Epithelial cell of proximal tubule (primary cell): Measurements from ENCODE around the gene DIS3L2. TPM values are rescaled to one million over a fixed set of nuclear protein-coding genes. Genes with fewer than 3 reads are reported as not detected.
"Not testable (repeated sequence)": the region's sequence is repeated elsewhere in the genome, so short reads cannot be mapped to it uniquely, and the experiment has no call there.

Experiments used
- DNase-seq: peaks from one replicate; pipeline ENCODE4 v3.0.0-alpha.2; 2011; ENCODE audit warnings: low read depth
- H3K4me3 ChIP-seq: 2 replicates; pipeline ENCODE4 v1.5.1; 2011; ENCODE audit warnings: low read depth, mild to moderate bottlenecking, low read length
- total RNA-seq: library from RNA; depleted of rRNA; stranded (reverse); fragments of >200 nt; gene quantifications from 2 replicates; pipeline ENCODE4 v1.2.3, GENCODE V29; 2015
- TF ChIP-seq, protein P1 (sequence below): conservative IDR thresholded peaks from 2 replicates; pipeline ENCODE4 v1.5.1; 2012; ENCODE audit warnings: low read depth, mild to moderate bottlenecking, low read length

DIS3L2 gene
- total RNA-seq, 1 donor from 2014 or later = 31.6 TPM

DNA sequence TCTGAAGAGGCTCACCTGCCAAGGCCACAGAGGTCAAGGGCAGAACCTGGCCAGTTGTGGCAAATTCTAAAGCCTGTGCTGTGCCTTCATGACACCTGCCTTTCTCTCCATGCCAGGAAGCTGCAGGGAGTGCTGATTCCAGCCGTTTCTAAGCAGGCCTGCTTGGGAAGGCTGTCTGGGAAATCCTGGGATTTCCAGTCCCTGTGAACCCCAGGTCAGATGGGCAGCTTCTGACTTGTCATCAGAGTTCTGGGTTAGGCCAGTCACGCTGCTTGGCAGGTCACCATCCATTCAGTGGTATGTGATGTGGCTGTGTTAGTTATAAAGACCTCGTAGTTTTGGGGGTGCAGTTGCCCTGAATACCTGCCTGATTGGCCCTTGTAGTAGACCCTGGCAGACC is 346.3 kb downstream of the DIS3L2 start:
- TF ChIP-seq, protein P1, sequence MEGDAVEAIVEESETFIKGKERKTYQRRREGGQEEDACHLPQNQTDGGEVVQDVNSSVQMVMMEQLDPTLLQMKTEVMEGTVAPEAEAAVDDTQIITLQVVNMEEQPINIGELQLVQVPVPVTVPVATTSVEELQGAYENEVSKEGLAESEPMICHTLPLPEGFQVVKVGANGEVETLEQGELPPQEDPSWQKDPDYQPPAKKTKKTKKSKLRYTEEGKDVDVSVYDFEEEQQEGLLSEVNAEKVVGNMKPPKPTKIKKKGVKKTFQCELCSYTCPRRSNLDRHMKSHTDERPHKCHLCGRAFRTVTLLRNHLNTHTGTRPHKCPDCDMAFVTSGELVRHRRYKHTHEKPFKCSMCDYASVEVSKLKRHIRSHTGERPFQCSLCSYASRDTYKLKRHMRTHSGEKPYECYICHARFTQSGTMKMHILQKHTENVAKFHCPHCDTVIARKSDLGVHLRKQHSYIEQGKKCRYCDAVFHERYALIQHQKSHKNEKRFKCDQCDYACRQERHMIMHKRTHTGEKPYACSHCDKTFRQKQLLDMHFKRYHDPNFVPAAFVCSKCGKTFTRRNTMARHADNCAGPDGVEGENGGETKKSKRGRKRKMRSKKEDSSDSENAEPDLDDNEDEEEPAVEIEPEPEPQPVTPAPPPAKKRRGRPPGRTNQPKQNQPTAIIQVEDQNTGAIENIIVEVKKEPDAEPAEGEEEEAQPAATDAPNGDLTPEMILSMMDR = no peak
- DNase-seq = no peak
- no peak overlapping the region for H3K4me3 ChIP-seq

DNA sequence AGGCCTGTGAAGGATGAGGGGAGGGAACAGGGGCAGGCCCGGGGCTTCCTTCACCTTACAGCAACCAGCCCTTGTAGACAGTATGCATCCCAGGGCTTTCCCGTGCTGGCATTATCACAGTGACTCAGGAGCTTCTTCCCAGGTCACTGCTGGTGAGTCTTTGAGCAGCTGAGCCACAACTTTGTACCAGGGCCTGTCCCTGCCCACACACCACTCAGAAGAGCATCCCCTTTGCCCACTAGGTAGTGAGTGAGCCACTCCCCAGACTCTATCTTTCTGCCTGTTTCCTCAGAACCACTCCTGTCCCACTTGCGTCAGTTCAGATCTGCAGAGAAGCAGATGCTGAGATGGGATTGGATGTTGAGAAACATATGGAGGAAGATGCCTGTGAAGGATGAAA is 347.5 kb downstream of the DIS3L2 start:
- TF ChIP-seq, protein P1 = no peak
- no peak overlapping the region for H3K4me3 ChIP-seq
- no peak for DNase-seq

DNA sequence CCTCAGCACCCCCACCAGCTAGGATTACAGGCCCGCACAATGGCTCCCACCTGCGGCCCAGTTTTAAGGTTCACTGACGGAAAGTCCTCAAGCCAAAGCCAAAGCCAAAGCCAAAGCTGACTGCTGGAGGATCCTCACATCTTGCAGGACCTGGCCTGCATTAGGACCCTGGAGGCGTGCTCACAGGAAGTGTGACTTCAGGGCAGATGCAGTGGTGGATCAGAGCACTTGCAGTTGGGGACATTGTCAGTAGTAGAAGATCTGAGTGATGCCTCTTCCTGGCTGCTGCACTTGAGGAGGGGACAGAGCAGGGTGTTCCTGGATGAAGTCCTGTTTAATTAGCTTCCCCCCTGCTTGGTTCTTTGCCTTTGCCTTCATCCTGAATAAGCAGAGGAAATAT is 348.1 kb downstream of the DIS3L2 start:
- TF ChIP-seq, protein P1 = no peak
- no peak for DNase-seq
- no peak overlapping the region for H3K4me3 ChIP-seq

DNA sequence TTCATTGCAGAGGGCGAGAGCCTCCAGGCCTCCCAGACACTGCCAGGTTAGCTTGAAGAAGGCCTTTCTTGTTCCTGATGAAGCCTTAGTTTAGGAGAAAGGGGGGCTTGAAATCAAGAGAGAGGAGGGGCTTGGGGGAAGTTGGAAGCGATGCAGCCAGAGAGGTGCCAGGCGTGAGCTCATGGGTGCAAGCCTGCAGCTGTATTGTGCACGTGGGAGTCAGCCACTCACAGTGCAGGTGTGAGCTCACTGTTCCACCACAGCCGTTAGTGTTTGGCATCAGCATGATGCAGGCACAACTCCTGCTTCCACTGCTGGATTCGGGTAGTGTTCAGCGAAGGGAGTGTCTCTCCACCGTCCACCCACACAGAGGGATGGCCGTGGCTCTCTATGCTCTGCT is 348.6 kb downstream of the DIS3L2 start:
- TF ChIP-seq, protein P1 = no peak

GRCh38 chr2:232310696-232311095 is 349.2 kb downstream of the DIS3L2 start:
- no peak for DNase-seq
- H3K4me3 ChIP-seq = no peak overlapping the region
- TF ChIP-seq, protein P1 = no peak

More for the DNA sequence above, 348.6 kb downstream of the DIS3L2 start:
- H3K4me3 ChIP-seq = no peak overlapping the region
- DNase-seq = no peak

DNA sequence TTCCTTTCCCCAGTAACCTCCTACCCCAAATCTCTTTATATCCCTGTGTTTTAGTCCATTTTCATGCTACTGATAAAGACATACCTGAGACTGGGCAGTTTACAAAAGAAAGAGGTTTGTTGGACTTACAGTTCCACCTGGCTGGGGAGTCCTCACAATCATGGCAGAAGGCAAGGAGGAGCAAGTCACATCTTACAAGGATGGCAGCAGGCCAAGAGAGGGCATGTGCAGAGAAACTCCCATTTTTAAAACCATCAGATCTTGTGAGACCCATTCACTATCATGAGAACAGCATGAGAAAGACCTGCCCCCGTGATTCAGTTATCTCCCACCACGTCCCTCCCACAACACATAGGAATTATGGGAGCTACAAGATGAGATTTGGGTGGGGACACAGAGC is 352.1 kb downstream of the DIS3L2 start:
- not testable (repeated sequence) for DNase-seq, H3K4me3 ChIP-seq

DNA sequence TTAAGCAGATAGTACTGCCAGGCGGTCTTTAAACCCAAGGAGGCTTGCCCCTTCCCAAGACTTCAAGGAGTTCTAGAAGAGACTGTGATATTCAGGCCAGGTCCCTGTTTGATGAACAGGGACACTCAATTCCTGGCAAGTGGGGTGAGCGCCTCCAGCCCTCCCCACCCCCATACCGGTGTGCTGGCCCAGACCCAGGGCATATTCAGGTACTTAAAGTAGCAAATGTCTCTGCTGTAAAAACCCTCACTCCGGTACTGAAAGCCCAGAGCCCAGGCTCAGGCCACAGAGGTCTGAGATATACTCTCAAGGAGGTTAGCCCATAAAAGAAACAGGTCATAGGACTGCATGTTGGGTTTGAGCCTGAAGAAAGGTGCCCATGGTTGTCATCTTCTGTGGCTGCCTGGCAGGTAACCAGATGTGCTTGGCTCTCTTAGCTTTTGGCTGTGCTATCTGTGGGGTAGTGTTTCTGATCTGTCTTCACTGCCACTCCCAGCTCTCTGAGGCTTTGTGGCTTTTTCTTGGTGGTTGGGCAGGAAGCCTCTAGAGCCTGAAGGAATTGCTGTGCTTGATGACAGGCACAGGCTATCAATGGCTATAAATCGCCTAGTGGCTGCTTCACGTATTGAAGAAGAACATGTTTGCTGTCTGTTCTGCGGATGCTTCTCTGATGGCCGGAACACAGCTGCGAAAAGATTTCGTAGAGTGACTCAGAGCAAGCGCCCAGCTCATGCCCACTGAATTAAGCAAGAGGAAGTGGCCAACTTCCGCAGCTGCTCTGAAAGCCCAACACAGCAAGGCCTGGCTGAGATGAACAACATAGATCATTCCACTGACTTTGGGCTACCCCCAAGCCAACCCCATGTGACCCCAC is 353.8 kb downstream of the DIS3L2 start:
- TF ChIP-seq, protein P1 = no peak
- no peak overlapping the region for H3K4me3 ChIP-seq
- no peak for DNase-seq
